ENCODE data around the gene FBXL16. TPM values are rescaled to one million over a fixed set of nuclear protein-coding genes. Genes with fewer than 3 reads are reported as not detected.

Gene FBXL16
- total RNA-seq, 2 donors from 2014 or later, result 0.26 TPM; not detected in 1

DNA sequence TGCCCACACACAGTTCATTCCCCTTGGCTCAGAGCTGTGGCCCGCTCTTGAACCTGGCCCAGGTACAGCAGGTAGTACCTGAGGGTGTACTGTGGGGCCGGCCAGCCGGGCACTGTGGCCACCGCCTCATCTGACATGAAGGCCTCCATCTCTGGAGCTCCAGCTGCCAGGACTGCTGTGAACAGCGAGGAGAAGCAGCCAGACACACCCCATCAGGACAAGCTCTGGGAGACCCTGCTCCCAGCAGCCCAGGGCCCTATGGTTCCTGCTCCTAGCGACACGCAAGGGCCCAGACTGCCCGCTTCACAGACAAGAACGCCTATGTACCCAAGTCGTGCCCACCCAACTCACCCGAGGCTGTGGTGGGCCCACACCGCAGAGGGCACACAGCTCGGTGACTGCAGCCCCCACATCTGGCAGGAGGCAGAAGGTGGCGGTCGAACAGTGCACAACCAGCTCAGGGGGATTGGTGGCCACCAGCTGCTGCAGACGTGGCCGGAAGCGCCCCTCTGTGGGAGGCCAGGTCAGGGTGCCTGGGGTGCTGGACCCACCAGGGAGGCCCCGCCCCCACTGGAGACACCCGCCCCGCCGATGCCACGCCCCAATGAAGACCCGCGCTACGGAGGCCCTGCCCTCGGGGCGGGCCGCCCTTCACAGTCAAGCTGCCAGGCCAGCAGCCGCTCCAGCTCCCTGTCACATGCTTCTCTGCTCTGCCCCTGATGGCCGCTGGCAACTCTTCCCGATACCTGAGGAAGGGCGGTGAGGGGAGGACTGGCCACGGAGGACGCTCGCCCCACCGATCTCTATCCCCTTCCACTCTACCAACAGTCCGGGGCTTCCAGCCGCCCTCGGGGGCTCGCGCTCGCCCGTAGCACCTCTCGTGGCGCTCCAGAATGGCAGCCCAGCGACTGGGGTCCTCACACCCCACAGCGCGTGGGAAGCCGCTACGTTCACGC lies 26.5 kb downstream of the FBXL16 start:
- H3K9me3 Mint-ChIP-seq, result no peaks in the 10 kb centered on the region
- H3K36me3 Mint-ChIP-seq, result no peaks in the 10 kb centered on the region
- H3K27me3 Mint-ChIP-seq, result no peaks in the 10 kb centered on the region
- DNase-seq (ENCODE audit: low spot score), result no peak
- peak overlapping the region; percentile 81 for H3K4me3 Mint-ChIP-seq
- ATAC-seq, result peak; percentile 7 to 28
- H3K27ac Mint-ChIP-seq, result no peak overlapping the region
- H3K4me1 Mint-ChIP-seq (ENCODE audit: low read depth in 2 of 2), result peaks cover 13 to 17% of the 10 kb centered on the region in 2 donors

DNA sequence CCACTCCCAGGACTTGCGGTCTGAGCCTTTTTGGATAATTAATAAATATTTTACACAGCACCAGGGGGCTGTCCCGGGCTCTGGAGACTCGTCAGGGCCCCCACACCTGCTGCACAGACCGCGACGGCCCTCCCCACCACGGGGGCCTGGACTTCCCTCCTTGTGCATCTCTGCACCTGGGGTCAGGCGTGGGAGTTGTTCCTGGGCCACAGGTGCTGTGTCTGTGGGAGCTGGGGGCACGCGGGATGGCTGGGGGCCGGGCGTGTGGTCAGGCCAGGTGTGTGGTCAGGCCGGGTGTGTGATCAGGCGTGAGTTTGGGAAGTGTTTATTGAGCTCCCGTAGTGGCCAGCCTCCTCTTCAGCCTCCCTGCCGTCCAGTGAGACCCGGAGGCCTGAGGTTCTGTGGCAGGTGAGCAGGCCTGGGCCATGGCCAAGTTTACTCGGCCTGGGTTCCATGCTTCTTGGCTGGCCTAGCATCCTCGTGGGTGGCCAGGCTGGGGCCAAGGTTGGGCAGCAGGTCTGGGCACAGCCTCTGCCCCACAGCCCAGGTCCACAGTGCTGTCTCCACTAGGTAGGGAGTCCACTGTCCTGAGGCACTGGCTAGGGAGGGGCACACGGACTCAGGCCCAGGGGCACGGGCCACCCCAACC lies 27.3 kb downstream of the FBXL16 start:
- no peaks in the 10 kb centered on the region for H3K9me3 Mint-ChIP-seq
- H3K4me1 Mint-ChIP-seq (ENCODE audit: low read depth in 2 of 2), result peaks cover 13 to 17% of the 10 kb centered on the region in 2 donors
- ATAC-seq, result no peak
- no peaks in the 10 kb centered on the region for H3K27me3 Mint-ChIP-seq
- no peak for DNase-seq (ENCODE audit: low spot score)
- H3K36me3 Mint-ChIP-seq, result no peaks in the 10 kb centered on the region
- H3K27ac Mint-ChIP-seq, result no peak overlapping the region
- no peak overlapping the region for H3K4me3 Mint-ChIP-seq

- H3K4me3 Mint-ChIP-seq, result no peak overlapping the region
- DNase-seq (ENCODE audit: low spot score) (no peak), ATAC-seq (no peak)
- H3K9me3 Mint-ChIP-seq, result no peaks in the 10 kb centered on the region
- peaks cover 12 to 17% of the 10 kb centered on the region in 2 donors for H3K4me1 Mint-ChIP-seq (ENCODE audit: low read depth in 2 of 2)
- no peaks in the 10 kb centered on the region for H3K36me3 Mint-ChIP-seq
- no peak overlapping the region for H3K27ac Mint-ChIP-seq
- no peaks in the 10 kb centered on the region for H3K27me3 Mint-ChIP-seq
Measured at GRCh38 chr16:677316-678190, 28.0 kb downstream of the FBXL16 start.

DNA sequence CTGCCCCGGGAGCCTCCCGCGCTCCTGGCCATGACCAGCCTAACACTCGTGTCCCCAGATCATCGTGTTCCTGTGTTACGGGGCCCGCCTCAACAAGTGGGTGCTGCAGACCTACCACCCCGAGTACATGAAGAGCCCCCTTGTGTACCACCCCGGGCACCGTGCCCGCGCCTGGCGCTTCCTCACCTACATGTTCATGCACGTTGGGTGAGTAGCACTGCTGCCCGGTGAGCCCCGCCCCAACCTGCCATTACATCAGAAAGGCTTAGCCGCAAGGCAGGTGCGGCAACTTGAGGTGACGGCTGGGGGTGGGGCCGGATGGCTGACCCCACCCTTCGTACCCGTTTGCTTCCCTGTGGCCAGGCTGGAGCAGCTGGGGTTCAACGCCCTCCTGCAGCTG lies 28.7 kb downstream of the FBXL16 start:
- ATAC-seq, result no peak
- H3K36me3 Mint-ChIP-seq, result no peaks in the 10 kb centered on the region
- no peaks in the 10 kb centered on the region for H3K27me3 Mint-ChIP-seq
- H3K9me3 Mint-ChIP-seq, result no peaks in the 10 kb centered on the region
- H3K27ac Mint-ChIP-seq, result no peak overlapping the region
- DNase-seq (ENCODE audit: low spot score), result no peak
- H3K4me1 Mint-ChIP-seq (ENCODE audit: low read depth in 2 of 2), result peaks cover 9 to 17% of the 10 kb centered on the region in 2 donors
- no peak overlapping the region for H3K4me3 Mint-ChIP-seq

DNA sequence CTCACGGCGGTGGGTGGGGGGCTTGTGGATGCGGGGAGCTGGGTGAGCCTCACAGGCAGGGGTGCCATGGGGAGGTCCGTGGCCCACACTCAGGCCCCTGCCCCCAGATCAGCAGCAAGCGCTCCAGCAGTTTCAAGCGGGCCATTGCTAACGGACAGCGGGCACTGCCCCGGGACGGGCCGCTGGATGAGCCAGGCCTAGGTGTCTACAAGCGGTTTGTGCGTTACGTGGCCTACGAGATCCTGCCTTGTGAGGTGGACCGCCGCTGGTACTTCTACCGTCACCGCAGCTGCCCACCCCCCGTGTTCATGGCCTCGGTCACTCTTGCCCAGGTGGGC lies 29.1 kb downstream of the FBXL16 start:
- ATAC-seq (no peak), DNase-seq (ENCODE audit: low spot score) (no peak)
- Mint-ChIP-seq H3K4me1 (ENCODE audit: low read depth in 2 of 2) (peaks cover 9 to 14% of the 10 kb centered on the region in 2 donors), H3K27me3 (no peaks in the 10 kb centered on the region), H3K9me3 (no peaks in the 10 kb centered on the region), H3K4me3 (no peak overlapping the region), H3K27ac (no peak overlapping the region), H3K36me3 (no peaks in the 10 kb centered on the region)

- Mint-ChIP-seq H3K4me3 (no peak overlapping the region), H3K36me3 (no peaks in the 10 kb centered on the region), H3K9me3 (no peaks in the 10 kb centered on the region), H3K27ac (no peak overlapping the region), H3K4me1 (ENCODE audit: low read depth in 2 of 2) (peaks cover 9 to 11% of the 10 kb centered on the region in 2 donors), H3K27me3 (no peaks in the 10 kb centered on the region)
- ATAC-seq (no peak), DNase-seq (ENCODE audit: low spot score) (no peak)
Measured at GRCh38 chr16:675884-676564, 29.6 kb downstream of the FBXL16 start.

- peak within 1 kb of the TSS; percentile 34 for H3K4me3 Mint-ChIP-seq
- ATAC-seq (no peak), DNase-seq (ENCODE audit: low spot score) (no peak)
- H3K27ac Mint-ChIP-seq, result no peak within 1 kb of the TSS
- no peaks in the 10 kb centered on the region for H3K36me3 Mint-ChIP-seq
- no peaks in the 10 kb centered on the region for H3K27me3 Mint-ChIP-seq
- H3K9me3 Mint-ChIP-seq, result no peaks in the 10 kb centered on the region
- H3K4me1 Mint-ChIP-seq (ENCODE audit: low read depth in 2 of 2), result peaks cover 9% of the 10 kb centered on the region in 2 donors
Measured at GRCh38 chr16:674968-675883, 30.4 kb downstream of the FBXL16 start, which contains the start of gene RHBDL1. RHBDL1 (plus strand) TSS chr16:675671; CDS start chr16:675791, 120 bp downstream.

GRCh38 chr16:674214-674881 lies 31.3 kb downstream of the FBXL16 start:
- no peak for ATAC-seq
- Mint-ChIP-seq H3K4me3 (no peak overlapping the region), H3K4me1 (ENCODE audit: low read depth in 2 of 2) (peaks cover 6 to 7% of the 10 kb centered on the region in 2 donors), H3K27me3 (no peaks in the 10 kb centered on the region), H3K27ac (no peak overlapping the region), H3K36me3 (no peaks in the 10 kb centered on the region), H3K9me3 (no peaks in the 10 kb centered on the region)
- DNase-seq (ENCODE audit: low spot score), result no peak

GRCh38 chr16:673399-673991 lies 32.1 kb downstream of the FBXL16 start:
- Mint-ChIP-seq H3K27me3 (no peaks in the 10 kb centered on the region), H3K4me3 (no peak overlapping the region), H3K9me3 (no peaks in the 10 kb centered on the region), H3K4me1 (ENCODE audit: low read depth in 2 of 2) (peaks cover 0 to 6% of the 10 kb centered on the region in 2 donors), H3K36me3 (no peaks in the 10 kb centered on the region), H3K27ac (no peak overlapping the region)
- ATAC-seq (no peak), DNase-seq (ENCODE audit: low spot score) (no peak)

DNA sequence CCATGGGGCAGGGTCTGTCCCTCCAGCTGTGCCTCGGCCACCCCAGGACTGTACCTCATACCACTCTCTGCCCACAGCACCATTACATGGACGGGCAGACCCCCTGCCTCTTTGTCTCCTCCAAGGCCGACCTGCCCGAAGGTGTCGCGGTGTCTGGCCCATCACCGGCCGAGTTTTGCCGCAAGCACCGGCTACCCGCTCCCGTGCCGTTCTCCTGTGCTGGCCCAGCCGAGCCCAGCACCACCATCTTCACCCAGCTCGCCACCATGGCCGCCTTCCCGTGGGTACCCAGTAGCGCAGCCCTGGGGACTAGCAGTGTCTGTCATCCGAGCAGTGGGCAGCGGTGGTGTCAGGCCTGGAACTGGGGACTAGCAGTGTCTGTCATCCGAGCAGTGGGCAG lies 32.8 kb downstream of the FBXL16 start:
- no peak overlapping the region for H3K4me3 Mint-ChIP-seq
- DNase-seq (ENCODE audit: low spot score) (no peak), ATAC-seq (no peak)
- H3K27ac Mint-ChIP-seq, result no peak overlapping the region
- no peaks in the 10 kb centered on the region for H3K36me3 Mint-ChIP-seq
- H3K4me1 Mint-ChIP-seq (ENCODE audit: low read depth in 2 of 2), result peaks cover 0 to 6% of the 10 kb centered on the region in 2 donors
- no peaks in the 10 kb centered on the region for H3K9me3 Mint-ChIP-seq
- H3K27me3 Mint-ChIP-seq, result no peaks in the 10 kb centered on the region

- Mint-ChIP-seq H3K27me3 (no peaks in the 10 kb centered on the region), H3K27ac (no peak overlapping the region), H3K9me3 (no peaks in the 10 kb centered on the region), H3K36me3 (no peaks in the 10 kb centered on the region), H3K4me1 (ENCODE audit: low read depth in 2 of 2) (peaks cover 0 to 9% of the 10 kb centered on the region in 2 donors), H3K4me3 (no peak overlapping the region)
- no peak for ATAC-seq
- DNase-seq (ENCODE audit: low spot score), result no peak
Measured at GRCh38 chr16:672371-672770, 33.2 kb downstream of the FBXL16 start.

All from natural killer cell treated with Interleukin-12 subunit alpha and Interleukin-12 subunit beta and Interleukin-15 and Interleukin-18, amount 100 ng/mL, for 72 hours (primary cell).